HG03060 (cell line): Measurements from ENCODE around the gene RORC.

Source experiments
- ATAC-seq: cut with Tn5 transposase; IDR thresholded peaks from one replicate; pipeline ENCODE4 v1.9.1; 2021; ENCODE audit warnings: low read depth, moderate number of reproducible peaks; ENCODE audit not compliant: unreplicated experiment

RORC gene

DNA sequence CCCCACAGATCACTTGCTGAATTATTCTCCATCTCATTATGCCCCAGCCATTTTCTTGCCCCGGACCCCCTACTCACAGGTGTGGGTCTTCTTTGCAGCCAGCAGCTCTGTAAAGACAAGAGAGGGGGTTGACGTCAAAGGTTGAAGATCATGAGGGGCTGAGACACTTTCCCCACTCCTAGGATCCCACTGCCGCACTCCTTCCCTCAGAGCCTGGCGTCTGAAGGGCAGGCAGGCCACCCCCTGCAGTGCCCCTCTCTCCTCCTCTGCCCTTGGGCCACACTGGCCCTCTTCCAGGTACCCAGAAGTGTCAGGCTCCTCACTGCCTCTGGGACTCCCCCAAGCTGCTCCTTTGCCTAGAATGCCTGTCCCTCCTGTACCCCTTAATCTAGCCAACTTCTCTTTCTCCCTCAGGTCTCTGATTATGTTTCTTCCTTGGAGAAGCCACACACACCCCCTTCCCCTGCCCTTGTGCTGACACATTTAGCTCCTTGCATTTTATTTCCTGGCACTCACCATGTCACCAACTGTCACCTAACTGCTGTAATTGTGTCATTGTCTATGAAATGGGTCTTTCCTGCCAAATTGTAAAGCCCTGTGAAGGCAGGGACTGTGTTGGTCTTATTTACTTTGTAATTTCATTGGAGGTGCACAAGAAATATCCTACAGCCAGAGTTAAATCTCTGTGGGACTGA lies 2.1 kb downstream of the RORC start:
- ATAC-seq: no peak

DNA sequence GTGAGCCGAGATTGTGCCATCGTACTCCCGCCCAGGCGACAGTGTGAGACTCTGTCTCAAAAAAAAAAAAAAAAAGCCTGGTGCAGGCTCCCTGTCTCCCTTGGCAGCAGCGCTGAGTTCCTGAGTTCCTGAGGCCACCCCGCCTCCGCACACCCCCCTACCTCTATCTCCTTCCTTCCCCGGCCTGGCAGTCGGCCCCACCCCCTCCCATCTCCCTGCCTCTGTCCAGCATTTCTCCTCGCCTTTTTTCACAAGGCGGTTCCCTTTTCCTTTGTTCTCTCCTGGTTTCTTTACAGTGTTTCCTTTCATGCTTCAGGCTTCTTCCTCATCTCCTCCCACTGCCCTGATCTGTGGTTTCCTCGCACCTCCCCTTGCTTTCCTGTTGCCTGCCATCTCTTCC lies 2.7 kb downstream of the RORC start:
- ATAC-seq: no peak

DNA sequence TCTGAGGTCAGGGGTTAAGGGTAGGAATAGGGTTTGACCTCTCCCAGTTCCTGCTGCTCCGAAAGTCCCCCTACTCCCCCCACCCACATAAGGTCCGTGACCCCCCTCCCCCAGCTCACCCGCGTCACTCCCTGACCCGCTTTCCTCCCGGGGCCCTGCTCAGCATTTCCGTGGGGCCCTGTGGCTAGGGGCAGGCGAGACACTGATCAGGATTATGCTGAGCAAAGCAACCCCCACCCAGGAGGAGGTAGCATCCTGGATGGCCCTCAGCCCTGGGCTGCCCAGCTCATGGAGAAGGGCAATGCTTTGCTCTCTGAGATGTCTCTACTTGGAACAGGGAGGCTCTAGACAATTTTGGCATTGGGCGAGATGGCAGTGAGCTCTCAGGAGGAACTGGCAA lies 3.7 kb downstream of the RORC start:
- no peak for ATAC-seq

DNA sequence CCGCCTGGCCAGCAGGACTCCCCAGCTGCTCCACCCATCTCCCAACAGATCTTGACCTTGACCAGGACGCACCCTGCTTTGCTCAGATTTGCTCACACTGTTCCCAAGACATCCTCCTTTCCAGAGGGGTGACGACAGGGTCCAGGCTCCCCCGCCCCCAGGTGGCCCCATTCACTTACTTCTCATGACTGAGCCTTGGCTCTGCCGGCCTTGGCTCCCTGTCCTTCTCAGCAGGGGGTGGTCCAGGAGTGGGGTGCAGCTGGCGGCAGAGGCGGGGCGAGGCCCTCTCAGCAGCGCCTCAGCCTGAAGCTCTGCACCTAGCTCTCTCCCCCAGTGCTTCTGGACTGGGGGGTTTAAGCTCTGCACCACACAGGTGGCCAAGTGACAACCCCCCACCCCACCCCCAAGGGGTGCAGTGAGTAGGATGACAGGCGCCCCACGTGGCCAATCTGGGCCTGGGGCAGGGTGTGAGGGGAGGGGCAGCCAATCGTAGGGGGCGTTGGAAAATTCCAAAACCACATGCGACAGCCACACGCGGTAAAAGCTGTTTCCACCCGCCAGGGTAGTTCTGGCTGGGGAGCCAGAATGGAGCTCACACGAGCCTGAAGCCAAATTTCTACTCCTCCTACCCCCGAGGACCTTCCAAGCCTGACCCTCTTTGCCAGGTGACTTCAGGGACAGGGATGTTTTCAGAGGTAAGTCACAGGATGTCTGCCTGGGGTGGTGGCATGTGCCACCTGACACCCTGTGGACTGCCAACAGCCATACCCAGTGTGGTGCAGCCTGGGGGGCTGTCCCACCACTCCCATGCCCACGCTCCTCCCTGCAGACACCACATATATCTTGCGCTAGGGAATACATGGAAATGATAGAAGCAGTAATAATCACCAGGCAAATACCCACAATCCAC lies 5.6 kb downstream of the RORC start:
- ATAC-seq: no peak

DNA sequence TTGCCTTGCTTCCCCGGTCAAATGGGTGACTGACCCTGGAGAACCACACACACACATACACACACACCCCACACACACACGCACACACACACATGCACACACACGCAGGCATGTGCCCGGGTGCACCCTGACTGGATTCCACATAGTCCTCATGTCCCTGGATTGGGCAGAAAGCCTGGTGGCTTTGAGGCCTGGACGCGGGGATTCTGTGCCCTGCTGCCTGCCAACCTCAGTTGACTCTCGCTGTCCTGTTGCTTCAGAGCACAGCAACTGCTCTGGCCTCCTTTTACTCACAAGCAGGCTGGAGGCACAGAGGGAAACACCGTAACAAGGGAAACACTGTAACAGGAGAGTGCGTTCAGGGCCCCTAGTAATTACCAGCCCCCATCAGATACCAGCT lies 6.4 kb downstream of the RORC start:
- ATAC-seq: no peak

DNA sequence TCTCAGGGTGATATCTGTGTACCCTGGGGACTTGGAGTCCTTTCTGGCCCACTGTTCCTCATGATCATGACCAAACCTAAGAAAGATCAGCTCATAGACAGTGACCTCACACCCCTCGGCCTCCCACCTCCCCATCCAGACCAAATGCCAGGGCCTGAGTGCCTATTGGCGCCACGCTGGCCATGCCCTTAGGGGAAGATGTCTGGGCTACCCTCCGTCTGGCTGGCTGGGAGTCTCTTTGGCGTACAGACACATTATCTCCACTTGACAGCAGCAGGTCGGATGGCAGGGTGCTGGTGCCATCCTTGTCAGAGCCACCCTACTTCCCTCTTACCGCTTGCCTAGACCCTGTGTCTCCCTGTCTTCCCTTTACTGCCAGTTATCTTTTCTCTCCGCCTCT lies 8.4 kb downstream of the RORC start:
- no peak for ATAC-seq

DNA sequence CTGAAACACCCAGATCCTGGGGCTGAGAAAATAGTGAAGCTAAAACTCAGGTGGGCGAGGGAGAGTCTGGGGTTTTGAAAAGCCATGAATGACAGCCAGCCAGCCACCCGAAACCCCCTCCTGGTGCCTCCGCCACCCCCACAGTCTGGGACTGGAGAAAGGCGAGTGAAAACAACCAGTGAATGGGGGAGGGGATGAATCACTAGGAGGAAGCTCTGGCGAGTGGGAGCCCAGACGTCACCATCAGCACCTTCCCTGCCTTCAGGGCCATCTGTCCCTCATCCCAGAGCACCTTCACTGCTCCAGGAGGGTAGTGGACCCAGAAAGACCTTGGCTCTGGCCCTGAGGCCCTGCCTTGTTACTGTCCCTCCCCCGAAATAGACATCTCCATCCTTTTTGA lies 9.2 kb downstream of the RORC start:
- ATAC-seq: no peak

DNA sequence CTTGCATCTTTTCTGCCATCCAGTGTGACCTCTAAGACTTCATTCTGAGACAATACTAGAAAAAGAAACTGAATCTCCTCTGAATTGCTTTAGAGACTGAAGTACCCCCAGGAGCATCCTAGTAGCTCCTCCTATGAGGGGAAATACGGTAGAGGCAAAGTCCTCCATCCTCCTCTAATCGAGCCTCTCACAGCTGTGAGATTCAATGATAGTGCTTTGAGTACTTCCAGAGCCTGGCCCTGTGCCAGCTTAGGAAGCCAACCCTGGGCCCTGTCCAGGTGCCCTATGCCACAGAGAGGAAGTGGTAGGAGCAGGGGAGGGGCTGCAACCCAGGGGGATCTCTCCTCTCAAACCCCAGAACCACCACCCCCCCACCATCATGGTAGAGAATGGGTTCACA lies 10.7 kb downstream of the RORC start:
- no peak for ATAC-seq

DNA sequence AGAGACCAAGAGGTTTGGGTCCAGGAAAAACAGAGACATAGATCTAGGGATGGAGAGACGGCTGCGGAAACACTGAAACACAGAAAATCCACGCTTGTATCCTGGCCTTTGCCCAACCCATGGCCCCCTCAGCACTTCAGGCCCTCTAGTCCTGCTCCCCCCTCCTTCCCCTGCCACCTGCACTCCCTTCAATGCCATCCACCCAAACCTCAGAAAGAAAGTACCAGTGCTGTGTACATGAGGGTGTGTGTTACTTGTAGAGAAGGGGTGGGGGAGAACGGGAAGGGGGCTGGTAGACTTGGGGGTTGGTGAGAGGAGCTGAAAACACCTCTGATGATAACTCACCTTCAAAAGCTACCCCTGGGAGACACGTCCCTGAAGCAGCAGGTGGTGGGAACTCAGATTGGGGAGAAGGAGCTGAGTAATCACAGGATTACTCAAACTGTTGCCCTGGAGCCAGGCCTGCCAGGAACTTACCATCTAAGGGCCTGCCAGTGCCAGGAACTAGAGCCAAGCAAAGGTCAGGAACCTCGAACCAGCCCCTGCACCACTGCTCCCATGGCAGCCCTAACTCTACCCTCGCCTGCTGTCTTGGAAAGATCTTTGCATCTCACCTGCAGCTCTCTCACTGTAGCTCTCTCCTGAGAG lies 11.5 kb downstream of the RORC start:
- no peak for ATAC-seq

DNA sequence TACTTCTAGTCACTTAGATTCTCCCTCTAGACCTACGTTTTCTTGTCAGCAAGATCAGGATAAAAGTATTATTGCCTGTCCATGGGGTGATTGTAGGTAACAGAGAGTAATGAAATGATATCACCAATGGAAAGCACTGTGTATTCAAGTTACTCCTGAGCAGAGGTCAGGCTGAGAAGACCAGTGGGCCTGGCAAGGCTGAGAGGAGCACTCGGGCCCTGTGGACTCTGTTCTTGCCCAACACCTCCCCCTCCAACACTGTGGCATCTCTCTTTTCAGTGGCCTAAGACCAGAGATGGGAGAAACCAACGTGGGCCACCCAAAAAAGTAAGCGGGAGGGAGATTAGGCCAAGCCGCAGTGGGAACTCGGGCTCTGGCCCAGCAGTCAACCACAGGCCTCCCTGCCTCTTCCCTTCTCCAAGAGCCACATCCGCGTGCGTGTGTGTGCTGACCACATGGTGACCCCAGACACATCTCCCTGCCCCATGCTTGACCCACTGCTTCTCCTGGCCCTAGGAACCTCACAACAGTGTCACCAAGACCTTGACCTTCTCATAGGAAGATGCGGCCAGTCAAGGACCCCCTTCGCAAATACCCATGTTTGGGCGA lies 12.3 kb downstream of the RORC start:
- ATAC-seq: no peak

DNA sequence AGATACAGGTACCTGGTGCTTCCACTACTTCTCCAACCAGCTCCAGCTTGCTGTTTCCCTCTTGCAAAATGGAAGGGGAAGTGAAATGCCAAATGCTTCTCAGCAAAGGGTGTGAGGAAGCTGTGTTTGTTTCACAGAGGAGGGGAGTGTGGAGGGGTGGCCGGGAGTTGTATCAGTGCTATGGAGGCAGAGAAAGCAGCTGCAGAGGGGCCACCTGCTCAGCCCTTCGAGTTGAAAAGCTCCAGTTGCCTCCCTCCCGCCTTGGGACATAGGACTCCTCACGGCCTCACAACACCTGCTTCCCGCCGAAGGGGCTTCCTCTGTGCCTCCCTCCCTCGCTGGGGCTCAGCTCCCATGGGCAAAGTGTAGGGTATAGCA lies 14.3 kb downstream of the RORC start:
- ATAC-seq: no peak

DNA sequence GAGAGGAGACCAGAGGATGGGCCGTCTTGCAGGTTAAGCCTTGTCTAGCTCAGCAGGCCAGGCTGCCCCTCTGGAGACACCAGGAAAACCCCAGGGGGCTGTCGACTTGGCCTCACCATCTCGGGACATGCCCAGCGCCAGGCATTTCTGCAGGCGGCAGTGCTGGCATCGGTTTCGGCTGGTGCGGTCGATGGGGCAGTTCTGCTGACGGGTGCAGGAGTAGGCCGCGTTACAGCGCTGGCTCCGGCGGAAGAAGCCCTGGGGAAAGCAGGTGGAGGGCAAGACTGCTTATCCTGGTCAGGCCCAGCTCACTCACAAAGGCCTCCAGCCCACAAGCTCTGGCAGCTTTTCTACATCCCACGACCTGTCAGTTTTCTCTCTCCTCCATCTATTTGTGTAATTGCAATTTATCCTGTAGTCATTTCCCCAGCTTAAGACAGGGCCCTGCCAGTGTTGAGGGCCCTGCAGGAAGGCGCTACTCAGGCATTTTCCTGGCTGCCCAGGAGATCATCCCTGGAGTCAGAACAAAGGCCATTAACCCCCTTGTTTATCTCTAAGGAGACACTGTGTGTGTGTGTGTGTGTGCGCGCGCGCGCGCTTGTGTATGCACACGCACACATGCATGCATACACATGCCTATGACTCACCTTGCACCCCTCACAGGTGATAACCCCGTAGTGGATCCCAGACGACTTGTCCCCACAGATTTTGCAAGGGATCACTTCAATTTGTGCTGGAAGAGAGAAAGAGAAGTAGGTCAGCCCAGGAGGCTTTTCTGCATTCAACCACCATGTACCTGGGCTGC lies 14.9 kb downstream of the RORC start:
- ATAC-seq: no peak

DNA sequence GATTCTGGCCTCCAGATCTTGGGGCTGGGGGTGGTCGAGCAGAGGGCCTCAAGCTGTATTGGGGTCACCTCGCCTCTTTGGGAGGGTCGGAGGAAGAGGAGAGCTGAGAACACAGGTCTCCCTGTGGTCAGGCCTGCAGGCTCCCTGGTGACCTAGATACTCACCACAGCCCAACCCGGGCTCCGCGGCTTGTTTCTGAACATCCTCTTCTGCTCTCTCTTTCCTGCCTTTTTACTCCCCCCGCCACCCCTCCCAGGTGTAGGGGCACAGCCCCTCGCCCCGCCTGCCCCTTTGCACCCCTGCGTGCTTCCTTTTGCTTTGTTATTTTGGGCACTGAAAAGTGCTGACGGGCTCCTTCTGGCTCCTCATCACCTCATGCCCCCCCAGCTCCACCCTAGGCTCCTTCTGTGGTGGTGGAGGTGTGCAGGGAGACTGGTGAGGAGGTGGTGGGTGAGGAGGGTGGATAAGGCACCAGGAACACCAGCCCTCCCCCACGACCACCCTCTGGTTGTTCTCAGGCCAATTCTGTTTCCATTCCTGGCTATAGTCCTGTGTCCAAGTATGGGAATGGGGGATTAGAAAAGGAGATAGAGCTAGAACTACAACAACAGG lies 15.8 kb downstream of the RORC start:
- no peak for ATAC-seq

DNA sequence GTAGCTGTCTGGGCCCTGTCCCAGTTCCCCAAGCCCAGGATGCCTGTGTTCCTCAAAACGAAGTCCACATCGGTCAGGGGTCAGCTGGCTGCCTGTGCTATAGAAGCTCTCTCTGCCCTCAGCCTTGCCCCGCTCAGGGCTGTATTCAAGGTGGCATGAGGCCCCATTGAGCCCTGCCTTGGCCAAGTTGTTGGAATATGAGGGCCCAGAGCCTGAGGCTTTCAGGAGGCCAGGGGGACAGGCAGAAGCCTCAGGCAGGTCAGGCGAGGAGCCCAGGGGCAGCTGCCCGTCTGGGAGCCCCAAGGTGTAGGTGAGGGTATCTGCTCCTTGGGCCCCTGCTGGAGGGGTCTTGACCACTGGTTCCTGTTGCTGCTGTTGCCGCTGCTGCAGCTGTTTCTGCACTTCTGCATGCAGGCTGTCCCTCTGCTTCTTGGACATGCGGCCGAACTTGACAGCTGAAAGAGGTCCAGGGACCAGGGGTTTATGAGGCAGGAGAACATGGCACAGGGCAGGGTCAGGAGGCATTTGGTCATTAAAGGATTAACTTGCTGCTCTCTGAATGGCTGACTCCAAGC lies 16.5 kb downstream of the RORC start:
- no peak for ATAC-seq

DNA sequence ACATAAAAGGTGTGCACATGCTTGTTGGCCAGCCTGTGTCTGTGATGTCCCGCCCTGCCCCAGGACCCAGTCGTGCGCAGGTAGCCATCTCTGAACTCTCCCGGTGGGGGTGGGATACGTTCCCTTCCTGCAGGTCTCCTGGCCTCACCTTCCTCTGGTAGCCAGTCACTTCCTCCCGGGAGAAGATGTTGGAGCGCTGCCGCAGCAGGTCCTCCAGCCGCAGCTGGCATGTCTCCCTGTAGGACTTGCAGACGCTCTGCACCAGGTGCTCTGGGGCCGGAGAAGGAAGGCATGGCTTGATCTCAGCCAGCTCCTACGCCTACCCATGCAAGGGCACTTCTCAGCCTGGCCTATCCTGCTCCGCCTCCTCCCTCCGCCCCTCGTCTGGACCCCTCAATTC lies 17.2 kb downstream of the RORC start:
- no peak for ATAC-seq

DNA sequence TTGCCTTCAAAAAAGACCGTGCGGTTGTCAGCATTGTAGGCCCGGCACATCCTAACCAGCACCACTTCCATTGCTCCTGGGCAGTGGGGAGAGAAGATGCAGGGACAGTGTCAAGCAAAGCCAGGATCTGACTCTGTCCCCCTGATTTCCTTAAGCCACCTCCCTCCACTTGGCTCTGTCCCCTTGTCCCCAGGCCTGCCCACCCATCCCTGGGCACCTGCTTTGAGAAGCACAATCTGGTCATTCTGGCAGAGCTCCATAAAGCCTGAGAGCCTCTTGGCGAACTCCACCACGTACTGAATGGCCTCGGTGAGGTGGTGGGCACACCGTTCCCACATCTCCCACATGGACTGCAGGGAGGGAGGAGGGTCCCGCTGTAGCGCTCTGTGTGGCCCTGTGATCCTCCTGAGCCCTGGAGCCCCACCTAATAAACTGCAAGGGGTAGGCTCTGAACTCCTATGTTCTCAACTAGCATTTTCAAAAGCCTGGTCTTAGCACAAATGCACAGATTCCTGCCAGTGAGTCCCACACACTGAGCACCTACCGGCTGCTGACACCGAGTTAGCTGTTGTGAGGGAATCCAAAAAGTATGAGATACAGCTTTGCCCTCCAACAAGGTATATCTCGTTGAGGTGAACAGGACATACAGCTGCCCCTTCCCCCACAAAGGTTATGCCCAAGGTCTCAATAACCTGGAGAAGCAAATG lies 18.2 kb downstream of the RORC start:
- ATAC-seq: no peak

DNA sequence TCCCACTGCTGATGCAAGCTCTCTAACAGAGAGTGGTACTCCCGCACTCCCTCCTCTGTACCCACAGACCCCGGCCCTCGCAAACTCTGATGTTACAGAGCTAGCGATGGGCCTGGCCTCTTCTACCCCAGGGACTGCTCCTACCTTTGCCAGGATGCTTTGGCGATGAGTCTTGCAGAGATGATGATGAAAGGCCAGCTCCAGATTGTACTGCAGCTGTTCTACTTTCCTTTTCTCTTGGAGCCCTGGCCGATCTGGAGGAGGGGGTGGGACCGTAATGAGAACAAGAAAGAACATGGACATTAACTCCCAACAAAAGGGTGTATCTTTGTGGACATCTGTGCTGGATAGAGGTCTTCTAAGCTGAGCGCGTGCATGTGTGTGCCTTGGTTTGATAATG lies 20.4 kb downstream of the RORC start:
- no peak for ATAC-seq

DNA sequence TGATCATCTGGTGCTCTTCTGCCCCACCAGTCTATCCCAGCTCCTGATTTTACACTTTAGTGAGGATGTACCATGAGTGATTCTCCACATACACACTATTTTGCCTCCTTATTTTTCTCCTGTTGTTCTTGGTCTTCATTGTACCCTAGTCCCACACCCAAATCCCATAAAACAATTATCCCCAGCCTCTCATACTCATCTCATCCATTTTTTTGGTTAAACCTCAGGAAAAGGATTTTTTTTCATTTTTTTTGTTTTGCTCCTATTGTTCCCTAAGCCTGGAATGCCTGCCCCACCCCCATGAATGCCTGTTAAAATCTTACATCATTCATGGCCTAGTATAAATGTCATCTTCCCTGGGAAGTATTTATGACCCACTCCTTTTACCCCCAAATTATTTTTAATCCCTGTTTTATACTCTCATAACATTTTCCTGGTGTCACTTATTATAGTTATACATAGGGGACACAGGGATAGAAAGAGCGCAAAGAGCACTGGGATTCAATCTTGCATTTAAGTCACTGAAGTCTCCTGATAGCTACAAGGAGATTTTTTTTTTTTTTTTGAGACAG lies 21.5 kb downstream of the RORC start:
- ATAC-seq: no peak
